GM21360 (cell line): ENCODE data around the gene NSUN7.

Experiments used
- ATAC-seq: cut with Tn5 transposase; IDR thresholded peaks from one replicate; pipeline ENCODE4 v1.9.1; 2021; ENCODE audit warnings: mild to moderate bottlenecking, moderate library complexity; ENCODE audit not compliant: unreplicated experiment

Gene NSUN7

DNA sequence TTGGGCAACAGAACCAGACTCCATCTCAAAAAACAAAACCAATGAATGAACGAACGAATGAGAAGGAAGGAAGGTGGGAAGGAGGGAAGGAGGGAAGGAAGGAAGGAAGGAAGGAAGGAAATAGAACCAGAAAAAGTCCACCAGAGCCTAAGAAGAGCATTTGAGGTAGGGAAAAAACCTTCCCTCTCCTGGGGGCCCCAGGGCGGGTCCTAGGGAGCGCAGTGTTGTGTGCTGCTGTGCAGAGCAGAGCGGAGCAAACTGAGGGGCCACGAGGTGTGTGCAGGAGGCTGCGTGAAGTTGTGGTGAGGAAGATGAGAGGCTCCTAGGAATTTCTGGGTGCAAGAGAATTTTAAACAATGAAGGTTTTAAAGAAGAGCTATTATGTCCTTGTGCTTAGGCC, 16.0 kb upstream of the NSUN7 start:
- ATAC-seq: no peak

DNA sequence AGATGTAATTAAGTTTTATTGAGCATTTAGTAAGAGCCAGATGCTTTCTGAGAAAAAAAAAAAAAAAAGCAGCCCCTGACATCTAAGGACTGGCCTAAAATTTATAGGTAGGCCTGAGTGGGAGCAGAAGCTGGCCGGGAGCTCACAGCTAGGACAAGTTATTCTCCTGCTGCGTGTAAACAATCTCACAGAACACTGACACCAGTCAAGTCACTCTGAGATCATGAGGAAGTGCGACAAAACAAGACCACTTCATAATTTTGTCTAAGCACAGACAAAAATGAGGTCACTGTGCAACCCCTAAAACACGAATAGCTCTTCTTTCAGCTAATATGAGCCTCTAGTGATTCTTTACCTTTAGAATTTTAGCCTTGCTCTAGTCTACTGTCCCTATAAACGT, 15.3 kb upstream of the NSUN7 start:
- no peak for ATAC-seq

DNA sequence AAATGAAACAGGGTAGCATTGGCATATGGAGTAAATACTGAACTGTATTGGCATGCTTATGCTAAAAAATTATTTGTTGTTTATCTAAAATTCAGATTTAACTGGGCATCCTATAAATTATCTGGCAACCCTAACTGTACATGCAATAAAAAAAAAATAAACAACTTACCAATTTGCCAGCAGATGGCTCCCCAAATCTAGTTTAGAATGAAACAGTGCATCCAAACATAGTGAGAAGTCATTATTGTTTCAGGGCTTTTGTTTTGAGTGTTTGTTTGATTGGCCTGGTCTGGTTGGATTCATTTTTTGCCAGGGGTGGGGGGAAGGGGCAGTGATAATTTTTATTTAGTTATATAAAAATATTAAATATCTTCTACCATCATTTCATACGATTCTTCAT, 12.8 kb upstream of the NSUN7 start:
- no peak for ATAC-seq

DNA sequence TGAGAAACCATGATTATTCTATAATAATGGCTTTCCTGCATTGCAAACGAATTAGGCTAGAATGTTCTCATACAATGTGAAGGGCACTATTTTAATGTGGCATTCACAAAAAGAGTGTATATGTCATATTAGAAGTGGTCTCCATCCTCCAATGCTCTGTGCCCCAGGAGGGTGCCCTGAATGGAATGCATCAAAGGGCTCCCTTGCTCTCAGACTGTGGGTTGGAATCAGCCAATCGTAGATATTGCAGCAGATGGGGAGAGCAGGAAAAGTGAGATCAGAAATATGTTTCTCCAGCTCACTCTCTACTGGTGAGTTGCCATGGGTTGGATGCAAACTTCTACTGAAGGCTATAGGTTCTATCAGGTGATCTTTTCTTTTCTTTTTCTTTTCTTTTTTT, 11.9 kb upstream of the NSUN7 start:
- no peak for ATAC-seq

DNA sequence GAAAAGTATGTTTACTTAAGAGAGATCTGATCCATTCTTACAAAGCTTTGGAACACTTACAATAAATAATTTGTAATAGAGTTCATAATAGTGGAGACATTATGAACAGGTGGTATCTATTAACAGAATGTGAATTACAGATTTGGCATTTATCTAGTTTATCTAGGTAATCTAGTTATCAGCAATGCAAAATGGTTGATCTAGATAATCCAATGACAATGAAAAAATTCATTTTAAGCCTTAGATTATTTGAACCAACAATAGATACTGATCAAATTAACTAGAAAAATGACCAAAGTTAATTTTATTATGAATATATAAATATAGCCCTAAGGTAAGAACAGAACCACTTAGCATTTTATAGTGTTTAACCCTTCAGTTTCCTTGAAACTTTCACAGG, 10.4 kb upstream of the NSUN7 start:
- ATAC-seq: no peak

DNA sequence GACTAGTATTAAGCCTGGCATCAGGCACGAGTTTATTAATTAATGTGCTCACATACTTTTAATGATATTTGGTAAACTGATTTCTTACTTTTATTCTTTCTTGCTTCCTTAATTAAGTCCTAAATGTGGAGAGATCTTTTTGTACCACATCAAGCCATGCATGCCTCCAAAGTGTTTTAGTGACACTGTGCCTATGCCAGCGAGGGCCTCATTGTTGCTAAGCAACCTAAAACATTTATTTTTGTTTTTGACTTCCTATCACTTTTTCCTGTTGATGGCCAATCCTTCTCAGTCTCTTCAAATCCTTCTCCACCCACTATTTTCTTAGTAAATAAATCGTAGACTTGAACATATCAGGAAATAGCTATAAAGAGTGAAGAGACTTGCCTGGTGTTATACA, 5.5 kb upstream of the NSUN7 start:
- no peak for ATAC-seq

DNA sequence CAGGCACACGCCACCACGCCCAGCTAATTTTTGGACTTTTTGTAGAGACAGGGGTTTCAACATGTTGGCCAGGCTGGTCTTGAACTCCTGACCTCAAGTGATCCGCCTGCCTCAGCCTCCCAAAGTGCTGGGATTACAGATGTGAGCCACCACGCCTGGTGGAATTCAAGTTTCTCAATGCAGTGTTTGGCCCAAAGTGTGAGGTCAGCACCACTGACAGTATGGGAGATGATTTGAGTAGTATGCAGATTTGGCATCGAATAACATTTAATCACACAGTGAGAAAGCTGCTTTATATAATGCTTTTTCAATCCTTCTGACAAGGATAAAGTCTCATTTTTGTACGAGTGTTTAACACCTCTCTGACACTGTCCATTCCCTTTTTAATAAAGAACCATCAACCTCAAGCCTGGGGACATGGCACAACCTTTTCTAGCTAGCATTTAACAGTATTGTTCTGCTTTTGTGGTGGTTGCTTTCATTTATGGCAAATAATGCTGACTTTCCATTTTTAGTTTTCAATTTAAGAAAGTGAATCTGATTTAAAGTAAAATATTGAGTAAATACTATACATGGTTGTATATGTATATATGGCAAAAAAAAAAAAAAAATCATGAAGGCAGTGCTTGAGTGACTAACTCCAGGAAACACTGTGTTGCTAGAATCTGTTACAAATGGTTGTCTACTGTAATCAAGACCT, 4.3 kb upstream of the NSUN7 start:
- no peak for ATAC-seq

DNA sequence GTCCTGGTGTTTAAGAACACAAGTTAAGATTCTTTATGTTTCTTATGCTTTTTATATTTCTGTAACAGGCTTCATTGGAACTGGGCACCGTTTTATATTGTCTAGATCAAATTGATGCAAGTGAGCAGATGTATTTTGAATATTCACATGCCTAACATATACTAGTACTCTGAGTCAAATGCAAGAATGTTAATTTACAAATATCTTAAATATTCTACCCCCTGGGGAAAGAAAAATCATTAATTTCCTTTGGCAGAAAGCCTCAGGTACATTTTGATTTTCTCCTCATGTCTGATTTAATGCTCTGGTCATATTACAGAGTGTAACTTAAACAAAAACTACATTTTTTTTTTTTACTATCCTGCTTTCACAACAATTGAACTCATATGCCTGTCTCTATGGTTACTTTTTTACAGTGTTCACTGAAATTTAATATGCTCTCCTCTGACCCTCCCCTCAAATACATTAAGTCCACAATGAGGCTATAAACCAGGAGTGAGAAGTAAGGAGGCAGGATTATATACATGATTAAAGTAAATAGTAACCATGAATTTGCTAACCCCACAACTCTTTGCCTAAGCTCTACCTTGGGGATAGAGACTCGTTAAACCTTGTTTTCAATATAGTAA, 2.4 kb upstream of the NSUN7 start:
- ATAC-seq: no peak

DNA sequence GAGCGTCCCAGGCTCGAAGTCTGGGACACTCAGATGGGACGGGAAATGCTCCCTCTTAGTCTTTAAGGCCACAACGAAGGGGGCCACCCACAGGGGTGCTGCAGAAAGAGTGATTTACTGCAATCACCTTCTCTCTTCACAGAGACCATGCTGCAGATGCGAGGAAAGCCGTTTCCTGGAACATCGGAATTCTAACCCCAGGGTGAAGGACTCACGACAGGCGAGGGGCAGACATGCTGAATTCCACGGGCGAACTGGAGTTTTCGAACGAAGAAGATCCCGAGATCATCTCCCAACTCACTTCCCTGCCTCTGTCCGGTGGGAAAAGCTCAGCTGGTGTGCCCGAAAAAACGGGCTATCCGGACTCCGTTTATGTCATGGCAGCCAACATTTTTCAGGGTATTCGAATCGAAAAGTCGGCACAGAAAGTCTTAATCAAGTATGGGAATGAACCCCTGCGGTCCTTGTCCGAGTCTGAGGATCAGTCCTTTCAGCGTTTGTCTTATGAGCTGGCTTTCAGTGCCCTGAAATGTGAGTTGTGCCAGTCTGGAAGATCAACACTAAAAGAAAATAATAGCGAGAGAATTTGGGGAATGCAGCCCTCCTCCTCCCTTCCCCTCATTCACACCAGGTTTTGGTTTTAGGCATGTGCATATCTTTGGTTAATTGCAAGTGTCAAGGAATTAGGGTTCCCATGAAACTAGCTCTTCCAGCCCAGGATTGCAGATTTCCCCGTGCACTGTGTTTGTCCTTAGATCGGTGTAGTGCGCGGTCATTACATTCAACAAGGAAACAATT, 905 bp downstream of the NSUN7 start:
- no peak for ATAC-seq

DNA sequence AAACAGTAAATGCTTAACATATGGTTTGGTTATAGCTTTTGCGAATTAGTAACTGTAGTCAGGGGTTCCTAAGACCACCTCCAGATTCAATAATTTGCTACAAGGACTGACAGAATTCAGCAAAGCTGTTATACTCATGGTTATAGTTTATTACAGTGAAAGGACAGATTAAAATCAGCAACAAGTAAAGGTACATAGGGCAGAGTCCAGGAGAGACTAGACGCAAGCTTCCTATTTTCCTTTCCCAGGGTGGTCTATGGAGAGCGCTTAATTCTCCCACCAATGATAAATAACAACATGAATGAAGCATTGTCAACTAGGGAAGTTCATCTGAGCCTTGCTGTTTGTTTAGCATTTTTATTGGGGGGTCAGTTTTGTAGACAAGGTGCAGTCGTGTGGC, 5.9 kb downstream of the NSUN7 start:
- no peak for ATAC-seq

DNA sequence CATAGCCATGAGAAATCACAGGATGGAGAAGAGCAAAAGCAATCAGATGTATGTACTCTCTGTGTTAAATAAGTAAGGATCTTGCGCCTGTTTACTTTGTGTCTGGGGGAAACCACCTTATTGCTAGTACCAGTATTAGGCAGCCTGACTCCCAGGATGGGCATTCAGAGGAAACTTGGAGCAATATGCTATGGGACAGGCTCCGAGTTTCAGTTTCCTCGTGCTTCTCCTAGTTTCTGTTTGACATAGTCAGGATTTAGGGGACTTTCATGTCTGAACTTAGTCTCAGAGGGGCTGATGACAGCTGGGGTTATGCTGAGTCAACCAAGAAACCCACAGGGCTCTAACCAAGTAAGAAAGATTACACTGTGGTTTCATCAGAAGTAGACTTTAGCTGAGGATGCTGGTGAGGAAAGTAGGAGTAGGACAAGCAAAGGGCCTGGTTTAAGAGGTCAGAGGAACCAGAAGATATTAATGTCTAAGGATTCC, 13.5 kb downstream of the NSUN7 start:
- peak; percentile 99 for ATAC-seq

DNA sequence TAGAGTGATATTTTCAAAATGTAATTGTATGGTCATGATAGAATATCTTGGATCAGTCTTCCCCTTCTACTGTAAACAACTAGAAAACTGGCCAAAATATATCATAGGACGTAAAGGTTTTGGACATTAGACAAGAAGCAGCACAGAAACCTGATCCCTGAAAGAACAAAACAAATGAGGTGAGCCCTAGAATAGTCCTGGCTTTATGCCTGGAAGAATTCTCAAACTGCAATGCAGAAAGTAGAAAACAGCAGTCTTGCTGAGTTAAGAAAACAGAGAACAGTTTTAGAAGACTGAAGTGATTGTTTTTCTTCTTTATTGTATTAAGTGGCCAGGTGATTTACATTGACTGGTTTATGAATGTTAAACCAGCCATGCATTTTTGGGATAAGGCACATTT, 19.5 kb downstream of the NSUN7 start:
- ATAC-seq: no peak

DNA sequence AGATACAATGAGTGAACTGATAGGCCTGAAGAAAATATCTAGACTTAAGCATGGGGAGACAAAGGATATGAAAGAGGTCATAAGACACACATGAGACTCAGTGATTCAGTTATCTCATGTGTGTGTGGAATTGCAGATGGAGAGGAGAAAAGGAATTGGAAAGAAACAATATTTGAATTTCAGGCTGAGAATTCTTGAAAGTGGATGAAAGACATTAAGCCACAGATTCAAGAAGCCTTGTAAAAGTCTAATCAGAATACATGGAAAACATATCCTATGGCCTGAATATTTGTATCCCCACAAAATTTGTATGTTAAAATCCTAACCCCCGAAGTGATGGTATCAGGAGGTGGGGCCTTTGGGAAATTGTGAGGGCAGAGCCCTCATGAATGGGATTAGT, 28.3 kb downstream of the NSUN7 start:
- ATAC-seq: no peak

DNA sequence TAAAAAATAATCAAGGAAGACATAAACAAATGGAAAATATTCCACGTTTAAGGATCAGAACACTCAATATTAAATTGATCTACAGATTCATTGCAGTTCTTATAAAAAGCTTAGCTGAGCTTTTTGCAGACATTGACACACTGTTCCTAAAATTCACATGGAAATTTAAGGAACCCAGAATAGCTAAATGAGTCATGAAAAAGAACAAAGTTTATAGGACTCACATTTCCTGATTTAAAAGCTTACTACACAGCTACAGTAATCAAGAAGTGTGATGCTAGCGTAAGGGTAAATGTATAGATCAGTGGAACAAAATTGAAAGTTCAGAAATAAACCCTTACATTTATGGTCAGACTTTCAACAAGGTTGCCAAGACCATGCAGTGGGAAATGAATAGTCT, 33.1 kb downstream of the NSUN7 start:
- ATAC-seq: no peak

DNA sequence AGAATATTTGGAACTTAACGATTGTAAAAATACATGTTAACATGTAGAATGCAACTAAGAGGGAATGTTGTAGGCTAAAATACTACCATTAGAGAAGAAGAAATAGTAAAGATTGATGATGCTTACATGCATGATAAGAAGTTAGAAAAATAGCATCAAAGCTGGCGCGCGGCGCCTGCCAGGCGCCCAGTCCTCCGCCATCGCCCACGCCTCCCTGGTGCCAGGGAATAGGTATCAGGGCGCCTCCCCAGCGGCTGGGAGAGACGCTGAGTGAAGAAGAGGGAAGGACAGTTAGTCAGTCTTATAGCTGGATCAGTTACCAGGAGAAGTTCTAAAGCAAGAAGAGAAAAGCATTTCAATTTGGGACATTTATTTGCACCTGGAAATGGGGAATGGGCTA, 36.0 kb downstream of the NSUN7 start:
- no peak for ATAC-seq

DNA sequence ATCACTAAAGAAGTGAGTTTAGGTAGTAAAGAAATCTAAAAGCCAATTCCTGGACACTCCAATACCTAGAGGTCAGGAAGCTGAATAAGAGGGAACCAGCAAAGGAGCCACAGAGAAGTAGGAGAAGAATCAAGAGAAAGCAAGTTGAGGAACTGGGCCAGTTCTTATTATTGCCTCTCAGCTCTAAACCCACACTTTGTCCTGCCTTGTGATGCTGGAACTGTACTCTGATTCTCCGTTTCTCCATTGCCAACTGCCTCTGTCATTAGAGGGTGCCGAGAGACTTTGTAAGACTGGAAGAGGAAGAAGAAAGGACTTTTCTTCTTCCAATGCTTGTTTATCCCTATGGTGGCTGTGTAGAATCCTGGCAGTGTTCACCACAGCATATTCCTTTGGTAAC, 38.6 kb downstream of the NSUN7 start:
- no peak for ATAC-seq

DNA sequence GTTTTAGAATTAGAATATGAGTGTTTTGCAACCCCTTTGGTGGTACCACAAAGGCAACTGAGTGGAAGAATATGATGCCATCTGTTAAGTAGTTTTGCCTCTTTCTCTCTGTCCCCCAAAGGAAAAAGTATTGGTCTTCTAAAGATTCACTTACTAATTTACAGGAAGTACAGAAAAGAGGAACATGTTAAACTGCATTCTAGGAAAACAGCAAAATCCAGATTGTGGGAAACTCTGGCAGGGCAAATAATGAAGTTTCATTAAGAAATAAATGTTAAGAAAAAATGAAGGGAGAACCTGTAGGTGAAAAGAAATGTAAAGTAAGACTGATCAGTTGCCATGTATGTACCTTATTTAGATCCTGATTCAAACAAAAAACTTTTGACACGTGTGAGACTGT, 39.3 kb downstream of the NSUN7 start:
- no peak for ATAC-seq

DNA sequence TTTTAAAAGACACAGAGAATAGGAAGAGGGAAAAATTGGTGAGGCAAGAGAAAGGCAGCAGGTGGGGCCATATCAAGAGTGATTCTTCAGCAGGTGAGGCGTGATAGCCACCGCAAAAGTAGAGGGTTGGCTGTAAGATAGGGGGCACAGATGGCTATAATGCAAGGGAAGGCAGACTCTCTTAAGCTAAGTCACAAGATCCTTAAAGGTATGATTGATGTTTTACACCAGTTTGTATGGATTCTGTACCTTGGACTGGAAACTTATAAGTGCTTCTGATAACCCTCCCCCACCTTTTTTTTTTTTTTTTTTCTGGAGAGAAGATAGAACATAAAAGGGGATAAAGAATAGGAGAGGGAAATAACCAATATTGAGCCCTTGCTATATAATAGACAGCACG, 40.0 kb downstream of the NSUN7 start:
- no peak for ATAC-seq

DNA sequence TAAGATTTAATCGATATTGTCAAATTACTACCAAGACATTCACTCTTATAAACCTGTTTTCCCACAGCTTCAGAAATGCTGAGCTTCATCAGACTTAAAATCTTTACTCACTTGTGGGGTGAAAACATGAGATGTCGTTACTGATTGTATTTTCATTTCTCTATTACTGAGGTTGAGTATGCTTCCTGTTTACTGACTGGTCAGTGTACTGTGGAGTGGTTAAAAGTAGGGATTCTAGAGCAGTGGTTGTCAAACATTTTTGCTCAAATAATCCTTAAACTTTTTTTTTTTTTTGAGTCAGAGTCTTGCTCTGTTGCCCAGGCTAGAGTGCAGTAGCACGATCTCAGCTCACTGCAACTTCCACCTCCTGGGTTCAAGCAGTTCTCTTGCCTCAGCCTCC, 50.3 kb downstream of the NSUN7 start:
- ATAC-seq: no peak

DNA sequence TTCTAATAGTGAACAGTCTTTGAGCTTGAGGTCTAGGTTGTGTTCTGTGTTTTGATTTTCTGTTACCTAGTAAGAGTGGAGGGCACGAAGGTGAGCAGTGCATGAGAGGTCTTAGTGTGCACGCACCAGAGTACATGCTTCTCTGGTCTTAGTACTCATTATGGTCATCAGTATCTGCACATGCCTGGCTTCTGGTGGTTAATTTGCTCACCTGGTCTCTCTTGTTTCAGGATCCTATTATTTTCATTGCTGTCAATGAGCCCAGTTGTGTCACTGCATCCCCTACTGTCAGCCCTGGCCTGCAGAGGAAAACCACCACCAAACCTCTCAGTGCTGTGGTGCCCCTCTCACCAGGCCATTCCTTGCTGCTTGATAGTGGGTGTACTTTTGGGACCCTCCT, 54.8 kb downstream of the NSUN7 start:
- ATAC-seq: no peak

DNA sequence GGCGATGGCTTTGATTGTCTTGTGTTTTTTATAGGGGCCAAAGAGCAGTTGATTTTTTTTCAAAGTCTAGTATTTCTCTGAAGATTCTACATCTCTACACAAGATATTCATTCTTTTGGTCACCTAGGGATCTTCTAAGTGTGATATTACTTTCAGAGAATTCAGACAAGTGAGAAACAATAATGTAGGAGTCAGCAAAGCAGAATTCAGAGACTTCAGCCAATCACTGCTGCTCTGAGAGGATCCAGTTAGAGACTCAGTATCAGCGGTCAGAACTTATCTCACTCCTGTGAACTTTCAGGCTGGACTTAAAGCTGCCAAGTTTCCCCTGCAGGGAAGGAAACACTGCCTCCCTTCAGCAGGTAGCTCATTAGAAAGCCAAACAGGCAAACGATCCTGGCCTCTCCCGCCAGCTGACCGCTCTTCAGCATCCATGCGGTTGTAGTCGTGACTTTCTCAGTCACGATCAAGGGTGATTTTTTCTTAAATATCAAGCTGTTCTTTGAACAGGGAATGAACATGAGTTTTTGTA, 59.2 kb downstream of the NSUN7 start:
- no peak for ATAC-seq

DNA sequence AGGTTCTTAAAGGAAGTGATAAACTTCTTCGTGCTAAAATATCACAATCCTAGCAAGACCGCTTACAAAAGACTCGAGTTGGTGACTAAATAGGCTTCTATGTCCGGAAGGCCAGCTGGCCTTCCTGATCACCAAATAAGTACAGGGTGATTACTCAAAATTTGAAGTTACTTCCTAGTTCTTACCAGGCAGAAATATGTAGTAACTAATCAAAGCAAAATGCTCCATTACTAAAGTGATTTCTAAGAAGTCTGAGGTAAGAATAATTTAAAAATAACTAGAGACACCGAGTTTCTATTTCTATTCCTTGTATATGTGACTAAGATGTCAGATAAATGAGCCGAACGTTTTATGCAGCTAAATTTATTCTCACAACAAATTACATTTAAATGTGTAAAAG, 62.2 kb downstream of the NSUN7 start:
- ATAC-seq: no peak
